ENCODE measurements around the gene APAF1.

DNA sequence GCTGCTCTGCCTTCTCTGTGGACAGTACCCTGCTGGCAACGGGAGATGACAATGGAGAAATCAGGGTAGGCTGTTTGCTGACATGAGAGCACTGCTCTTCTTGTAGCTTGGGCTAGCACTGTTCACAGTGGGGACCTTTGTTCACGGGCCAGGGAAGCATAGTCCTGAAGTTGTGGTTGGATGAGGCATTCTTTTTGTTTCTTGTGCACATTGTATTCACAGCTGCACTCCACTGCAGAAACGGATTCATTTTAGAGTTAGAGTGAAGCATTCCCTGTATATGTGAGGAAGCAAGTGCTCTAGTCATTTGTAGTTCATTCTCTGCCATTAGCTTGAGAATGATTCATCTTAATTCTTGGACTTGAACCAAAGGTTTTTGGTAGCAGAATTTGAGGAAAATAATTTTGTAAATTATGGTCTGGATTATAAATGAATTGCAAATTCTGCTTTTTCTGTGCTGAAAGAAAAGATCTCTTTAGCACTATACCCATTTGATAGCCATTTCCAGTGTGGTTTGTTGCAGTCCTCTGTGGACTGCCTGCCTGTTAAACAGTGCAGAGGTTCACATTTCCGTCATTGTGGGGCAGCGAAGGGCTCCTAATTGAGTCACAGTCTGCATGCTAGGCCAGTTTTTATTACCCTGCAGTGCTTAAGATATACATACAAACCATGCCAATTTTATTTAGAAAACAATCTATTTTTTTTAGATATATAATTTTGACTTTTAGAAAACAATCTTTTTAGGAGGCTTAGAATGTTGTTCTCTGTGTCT, 80.6 kb downstream of the APAF1 start:
- TF ChIP-seq CTCF (IDR thresholded peaks at IDR 0.05; ENCODE audit: insufficient read depth, low read depth, low read length), result peak; percentile 76
- TF ChIP-seq EZH2 (IDR thresholded peaks at IDR 0.05; ENCODE audit: insufficient read depth, low read length), result no peak

All from astrocyte (in vitro differentiated cells and primary cell).